SHP77 (cell line): ENCODE measurements around the gene SASH1.

Experiments
- DNase-seq, 2 experiments: peaks; one replicate each; lab custom pipeline; 2025; lab: John Stamatoyannopoulos, UW

The SASH1 gene

DNA sequence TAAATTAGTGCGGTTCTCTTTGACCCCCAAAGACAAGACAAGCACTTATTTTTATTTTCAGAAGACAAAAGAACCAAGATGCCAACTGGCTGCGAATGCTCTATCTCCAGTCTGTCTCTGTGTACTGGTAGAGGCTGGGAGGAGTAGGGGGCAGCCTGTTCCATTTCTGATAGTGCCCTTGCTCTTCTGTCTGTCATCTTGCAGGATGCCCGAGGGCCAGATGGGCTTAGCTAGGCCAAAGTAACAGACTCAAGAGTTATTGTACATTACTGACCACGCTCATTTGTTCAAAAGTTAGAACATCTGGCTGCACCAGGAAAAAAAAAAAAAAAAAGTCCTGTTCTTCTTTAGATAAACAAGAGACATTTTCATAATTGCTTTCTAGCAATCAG lies 206.1 kb downstream of the SASH1 start:
- DNase-seq: no peak

- DNase-seq: no peak
Measured at GRCh38 chr6:148550569-148550968, 207.9 kb downstream of the SASH1 start.

DNA sequence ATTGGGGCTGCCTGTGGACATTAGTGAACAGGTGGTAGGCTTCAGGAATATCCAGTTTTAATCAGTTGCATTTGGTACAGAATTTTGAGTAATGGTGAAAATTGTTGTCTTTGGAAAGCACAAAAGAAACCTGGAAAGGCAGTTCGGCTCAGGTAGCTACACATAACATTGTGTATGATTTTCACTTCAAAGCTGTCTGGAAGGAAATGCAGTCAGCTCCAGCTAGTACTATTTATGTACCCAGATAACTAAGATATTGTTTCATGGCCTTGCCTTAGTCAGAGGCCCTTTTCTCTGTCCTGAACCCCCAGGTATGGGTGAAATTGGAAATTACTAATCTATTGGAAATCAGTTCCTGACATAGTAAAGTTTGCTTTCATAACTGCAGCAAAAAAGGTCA lies 208.6 kb downstream of the SASH1 start:
- DNase-seq: no peak

GRCh38 chr6:148556410-148556809 lies 213.8 kb downstream of the SASH1 start:
- DNase-seq: no peak

GRCh38 chr6:148557796-148558321 lies 215.2 kb downstream of the SASH1 start:
- no peak for DNase-seq

GRCh38 chr6:148559848-148560433 lies 217.3 kb downstream of the SASH1 start:
- DNase-seq: peak; percentile 51 to 64

DNA sequence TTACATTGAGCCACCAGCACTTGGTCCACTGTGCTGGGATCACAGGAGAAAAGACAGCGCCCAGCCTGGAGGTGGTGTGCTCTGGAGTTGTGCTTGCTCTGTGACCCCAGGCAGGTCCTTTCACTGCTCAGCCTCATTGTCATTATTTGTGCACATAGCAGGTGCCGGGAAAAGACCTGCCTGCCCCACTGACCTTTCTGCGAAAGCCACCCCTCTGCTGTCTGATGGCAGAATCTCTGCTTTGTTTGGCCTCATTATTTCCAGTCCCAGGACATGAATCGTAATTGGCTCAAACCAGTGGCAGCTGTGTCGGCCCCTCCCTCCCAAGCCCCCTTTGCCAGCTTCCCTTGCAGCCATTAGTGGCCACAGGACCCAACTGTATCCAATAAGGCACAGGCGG lies 219.0 kb downstream of the SASH1 start:
- no peak for DNase-seq

- no peak for DNase-seq
Measured at GRCh38 chr6:148563066-148563465, 220.4 kb downstream of the SASH1 start.

- DNase-seq: no peak
Measured at GRCh38 chr6:148564494-148565035, 221.9 kb downstream of the SASH1 start.

- no peak for DNase-seq
Measured at GRCh38 chr6:148565321-148565926, 222.8 kb downstream of the SASH1 start.

DNA sequence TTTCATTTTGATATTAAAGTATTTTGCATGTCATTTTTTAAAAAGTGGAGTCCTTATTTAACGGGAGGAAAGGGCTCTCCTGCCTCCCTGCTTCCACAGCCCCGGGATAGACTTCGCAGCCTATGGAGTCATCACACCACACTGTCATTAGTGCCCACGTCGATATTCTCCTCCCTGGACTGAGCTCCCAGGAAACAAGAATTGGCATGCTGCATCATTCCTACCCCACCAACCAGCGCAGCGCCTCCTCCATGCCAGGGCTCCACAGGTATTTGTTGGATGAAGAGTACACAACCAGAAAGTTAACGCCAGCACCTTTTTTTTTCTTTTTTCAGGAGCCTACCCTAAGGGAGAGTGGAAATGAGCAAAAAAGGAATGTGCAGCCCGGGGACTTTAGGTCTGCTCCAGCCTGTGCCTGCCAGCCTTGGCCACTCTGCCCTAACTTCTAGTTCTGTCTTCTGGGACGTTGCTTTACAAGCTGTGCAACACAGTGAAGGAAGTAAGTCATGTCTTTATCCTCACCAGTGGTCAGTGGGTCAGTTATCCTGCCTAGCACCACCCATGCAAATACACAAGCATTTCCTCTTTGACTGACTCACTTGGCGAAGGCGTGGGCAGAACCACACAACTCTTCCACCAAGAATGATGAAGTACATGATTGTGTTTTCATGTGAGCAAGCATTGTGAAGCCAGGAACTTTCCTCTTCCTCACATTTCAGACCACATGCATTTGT lies 223.5 kb downstream of the SASH1 start:
- DNase-seq: no peak

DNA sequence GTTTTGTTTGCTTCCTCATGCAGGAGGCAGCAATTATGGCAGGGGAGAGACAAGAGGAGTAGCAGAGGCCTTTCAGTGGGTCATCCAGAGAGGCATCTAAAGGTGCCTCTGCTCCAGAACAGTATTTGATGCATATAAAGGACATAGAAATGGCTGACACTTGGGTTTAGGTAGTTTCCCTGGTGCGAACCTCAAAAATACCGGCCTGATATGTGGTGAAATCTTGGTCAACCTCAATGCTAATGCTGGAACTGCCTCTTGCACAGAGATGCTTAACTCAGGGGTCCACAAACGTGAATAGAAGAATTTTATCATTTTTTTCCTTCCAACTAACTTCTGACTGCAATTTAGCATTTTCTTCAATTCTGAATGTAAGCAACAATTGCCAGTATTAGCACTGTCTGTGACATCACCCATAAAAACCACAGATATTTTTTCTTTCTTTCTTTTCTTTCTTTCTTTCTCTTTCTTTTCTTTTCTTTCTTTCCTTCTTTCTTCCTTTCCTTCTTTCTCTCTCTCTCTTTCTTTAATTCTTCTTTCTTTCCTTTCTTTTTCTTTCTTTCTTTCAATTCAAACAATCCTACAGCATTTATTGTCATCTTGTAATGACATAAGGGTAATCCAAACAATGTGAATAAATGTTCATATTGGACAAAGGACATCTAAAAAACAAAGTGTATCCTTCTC lies 224.2 kb downstream of the SASH1 start:
- DNase-seq: no peak

GRCh38 chr6:148570456-148570855 lies 227.8 kb downstream of the SASH1 start:
- DNase-seq: no peak

DNA sequence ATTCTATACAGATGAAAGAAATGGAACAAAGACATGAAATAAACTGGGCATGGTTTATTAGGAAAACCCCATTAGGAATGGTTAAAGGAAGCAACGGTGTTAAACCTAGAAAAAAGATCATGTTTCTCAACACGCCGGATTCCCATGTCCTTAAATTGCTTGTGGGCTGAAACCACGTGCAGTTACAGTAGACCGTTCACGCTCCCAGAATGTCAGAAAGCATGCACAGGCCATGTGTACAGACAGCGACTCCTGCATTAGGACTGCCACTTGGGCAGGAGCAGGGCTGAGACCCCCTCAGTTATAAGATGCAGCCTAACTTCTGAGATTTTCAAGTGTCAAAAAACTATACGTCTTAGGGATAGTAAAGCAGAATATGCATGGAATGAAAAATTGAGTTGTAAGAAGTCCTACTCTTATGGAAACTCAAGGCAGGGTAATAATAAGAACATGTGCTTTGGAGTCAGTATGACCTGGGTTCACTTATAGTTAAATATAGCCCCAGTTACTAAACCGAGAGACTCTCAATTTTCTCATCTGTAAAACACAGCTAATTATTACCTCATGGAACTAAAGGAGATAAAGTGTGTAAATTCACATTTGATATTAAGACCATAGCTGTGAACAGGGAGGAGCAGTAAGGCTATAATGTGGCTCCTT lies 230.2 kb downstream of the SASH1 start:
- DNase-seq: no peak

- no peak for DNase-seq
Measured at GRCh38 chr6:148573922-148574321, 231.3 kb downstream of the SASH1 start.

DNA sequence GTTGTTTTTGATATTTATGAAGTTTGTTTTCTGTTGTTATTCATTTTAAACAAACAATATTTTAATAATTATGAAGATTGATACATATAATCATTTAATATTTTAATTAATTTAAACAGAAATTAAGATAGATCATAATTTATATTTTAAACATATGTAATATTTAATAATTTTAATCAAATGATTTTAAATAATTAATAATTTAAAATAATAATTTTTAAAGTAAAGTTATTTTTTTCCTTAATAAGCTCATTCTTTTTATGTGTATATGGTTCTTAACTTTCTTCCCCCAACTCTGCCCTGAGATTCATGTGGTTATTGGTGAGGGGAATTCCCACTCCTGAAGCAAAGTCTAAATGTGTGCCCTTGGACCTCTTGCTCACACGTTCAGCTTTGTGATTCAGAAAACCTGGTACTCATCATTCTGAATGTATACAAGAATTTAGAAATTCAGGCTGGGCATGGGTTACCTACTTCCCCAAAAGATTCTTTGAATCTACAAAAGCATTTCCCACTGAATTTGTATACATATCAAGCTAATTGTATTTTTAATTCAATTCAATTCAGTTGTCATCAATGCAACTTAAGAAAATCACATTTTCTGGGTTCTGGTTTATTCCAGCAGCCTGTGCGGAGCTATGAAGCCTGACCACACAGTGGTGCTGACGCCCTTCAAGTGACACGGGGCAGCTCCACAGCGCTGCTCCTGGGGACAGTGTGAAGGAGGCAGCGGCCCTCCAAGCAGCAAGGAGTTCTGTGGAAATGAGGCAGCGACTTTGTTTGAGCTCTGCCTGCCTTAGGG lies 235.2 kb downstream of the SASH1 start:
- DNase-seq: peak; percentile 44 to 69

DNA sequence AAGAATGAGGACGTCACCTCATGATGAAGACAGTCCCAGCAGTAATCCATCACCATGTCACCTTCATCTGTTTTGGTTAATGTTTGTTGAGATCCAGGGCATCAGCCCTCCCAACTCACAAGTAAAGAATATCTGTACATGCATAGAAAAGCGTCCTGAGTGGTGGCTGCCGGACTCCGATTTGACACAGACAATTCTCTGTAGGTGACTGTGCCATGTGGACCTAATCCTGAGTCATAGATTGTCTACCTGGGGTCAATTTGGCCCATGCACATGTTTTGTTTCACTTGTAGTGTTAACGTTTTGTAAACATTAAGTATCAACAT lies 235.8 kb downstream of the SASH1 start:
- no peak for DNase-seq

DNA sequence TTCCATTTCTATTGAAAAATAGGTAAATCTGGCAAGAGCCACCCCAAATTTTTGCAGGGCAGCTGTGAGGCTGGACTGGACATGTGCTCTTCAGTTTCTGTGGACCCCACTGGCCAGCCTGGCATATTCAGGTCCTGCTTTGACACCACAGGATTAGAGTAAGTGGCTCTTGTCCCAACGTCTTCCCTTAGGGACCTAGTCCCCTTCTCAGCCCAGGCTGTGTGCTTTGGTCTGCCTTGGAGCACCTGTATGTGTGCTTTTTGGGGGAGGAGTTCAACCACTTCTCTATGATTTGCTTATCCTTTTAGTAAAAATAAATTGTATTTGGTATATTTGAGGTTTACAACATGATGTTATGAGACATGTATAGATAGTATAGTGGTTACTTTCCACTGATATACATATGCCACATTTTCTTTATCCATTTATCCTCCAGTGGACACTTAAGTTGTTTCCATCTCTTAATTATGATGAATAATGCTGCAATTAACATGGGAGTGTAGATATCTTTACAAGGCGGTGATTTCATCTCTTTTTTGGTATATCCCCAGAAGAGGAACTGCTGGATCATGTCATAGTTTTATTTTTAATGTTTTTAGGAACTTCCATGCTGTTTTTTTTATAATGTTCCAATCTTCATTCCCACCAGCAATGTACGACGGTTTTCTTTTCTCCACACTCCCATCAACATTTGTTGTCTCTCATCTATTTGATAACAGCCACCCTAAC lies 236.4 kb downstream of the SASH1 start:
- no peak for DNase-seq

DNA sequence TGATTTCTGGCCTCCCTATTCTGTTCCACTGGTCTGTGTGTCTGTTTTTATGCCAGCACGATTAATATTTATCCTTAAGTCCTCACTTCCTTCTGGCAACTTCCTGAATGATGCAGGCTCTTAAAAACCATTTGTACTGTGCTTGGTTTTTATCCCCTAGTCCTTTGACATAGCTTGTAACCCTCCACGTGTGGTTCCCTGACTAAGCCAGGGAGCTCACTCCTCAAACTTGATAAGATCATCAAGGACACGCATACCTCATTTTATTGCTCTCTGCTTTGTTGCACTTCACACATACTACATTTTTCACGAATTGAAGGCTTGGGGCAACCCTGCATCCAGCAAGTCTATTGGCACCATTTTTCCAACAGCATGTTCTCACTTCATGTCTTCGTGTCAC lies 237.8 kb downstream of the SASH1 start:
- no peak for DNase-seq

GRCh38 chr6:148583631-148584030 lies 241.0 kb downstream of the SASH1 start:
- no peak for DNase-seq
